ENCODE data around the gene RELN. TPM values are rescaled to one million over a fixed set of nuclear protein-coding genes. Genes with fewer than 3 reads are reported as not detected.

The RELN gene
- total RNA-seq, 2 donors from 2014 or later: 2.6 to 3.0 TPM

DNA sequence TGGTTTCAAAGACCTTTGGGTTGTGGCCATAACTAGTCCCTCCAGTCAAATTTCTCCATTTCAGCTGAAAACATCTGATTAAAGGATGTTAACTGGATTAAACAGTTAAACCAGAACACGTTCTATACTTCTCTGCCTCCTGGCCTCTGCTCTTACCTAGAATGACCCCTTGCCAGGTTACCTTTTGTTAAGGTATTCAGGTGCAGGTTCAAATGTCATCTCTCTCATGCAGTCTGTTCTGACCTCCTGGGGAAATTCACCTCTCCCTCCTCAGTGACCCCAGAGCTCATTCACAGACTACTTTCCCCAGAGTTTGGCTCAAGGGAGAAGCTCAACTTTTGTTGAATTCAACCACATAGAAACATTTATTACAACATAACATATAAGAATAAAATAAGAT is 67.8 kb downstream of the RELN start:
- Histone ChIP-seq H3K27ac (no peak overlapping the region), H3K36me3 (no peaks in the 10 kb centered on the region), H3K4me1 (replicated peaks) (no peaks in the 10 kb centered on the region), H3K9me3 (no peaks in the 10 kb centered on the region), H3K27me3 (replicated peaks; ENCODE audit: insufficient read depth) (no peaks in the 10 kb centered on the region), H3K4me3 (no peak overlapping the region)
- TF ChIP-seq CTCF (IDR thresholded peaks at IDR 0.05) (no peak), POLR2A (IDR thresholded peaks at IDR 0.05) (no peak), POLR2AphosphoS5 (IDR thresholded peaks at IDR 0.05) (no peak)
- DNase-seq (ENCODE audit: low spot score): no peak
- intact Hi-C loops (cut with DNase I): no loop called here
- WGBS: 48% methylated on average over 1 of the region's 1 CpG

DNA sequence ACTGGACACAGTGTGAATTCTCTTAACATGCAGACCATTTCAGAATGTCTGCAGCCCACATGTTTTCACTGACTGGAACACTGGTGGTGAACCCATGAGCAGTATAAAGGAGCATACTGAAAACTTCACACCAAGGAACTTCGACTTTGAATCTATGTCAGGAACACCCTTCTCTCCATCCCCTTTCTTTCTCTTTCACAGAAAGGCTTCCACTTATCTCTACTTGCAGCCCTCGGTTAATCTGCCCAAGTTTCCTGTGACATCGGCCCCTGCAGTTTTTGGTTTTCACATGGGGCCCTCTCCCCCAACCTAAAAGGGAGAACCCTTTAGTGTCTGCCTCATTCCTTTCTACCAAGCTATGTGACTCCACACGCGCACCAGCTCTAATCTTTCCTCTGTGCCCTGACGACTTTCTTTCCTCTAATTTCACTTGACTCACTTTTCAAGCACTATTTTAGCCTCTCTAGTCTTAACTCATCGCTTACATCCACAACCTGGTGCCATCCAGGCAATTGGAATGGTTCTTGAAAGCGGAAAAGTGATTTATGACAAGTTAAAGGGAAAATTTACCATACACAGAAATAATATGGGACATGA is 70.1 kb downstream of the RELN start:
- WGBS: 68% methylated on average over 8 of the region's 8 CpGs
- DNase-seq (ENCODE audit: low spot score): no peak
- H3K27ac ChIP-seq: no peak overlapping the region
- no peaks in the 10 kb centered on the region for H3K4me1 ChIP-seq (replicated peaks)
- no peak for TF ChIP-seq POLR2A (IDR thresholded peaks at IDR 0.05)
- TF ChIP-seq CTCF (IDR thresholded peaks at IDR 0.05): no peak
- no peak for TF ChIP-seq POLR2AphosphoS5 (IDR thresholded peaks at IDR 0.05)
- no peaks in the 10 kb centered on the region for H3K9me3 ChIP-seq
- intact Hi-C loops (cut with DNase I): no loop called here
- no peak overlapping the region for H3K4me3 ChIP-seq
- no peaks in the 10 kb centered on the region for H3K36me3 ChIP-seq
- no peaks in the 10 kb centered on the region for H3K27me3 ChIP-seq (replicated peaks; ENCODE audit: insufficient read depth)

GRCh38 chr7:103918631-103919271 is 70.7 kb downstream of the RELN start:
- Histone ChIP-seq H3K27me3 (replicated peaks; ENCODE audit: insufficient read depth) (no peaks in the 10 kb centered on the region), H3K9me3 (no peaks in the 10 kb centered on the region), H3K4me1 (replicated peaks) (no peaks in the 10 kb centered on the region), H3K36me3 (no peaks in the 10 kb centered on the region), H3K27ac (no peak overlapping the region), H3K4me3 (no peak overlapping the region)
- TF ChIP-seq POLR2A (IDR thresholded peaks at IDR 0.05): no peak
- no peak for TF ChIP-seq POLR2AphosphoS5 (IDR thresholded peaks at IDR 0.05)
- no peak for TF ChIP-seq CTCF (IDR thresholded peaks at IDR 0.05)
- WGBS: 71% methylated on average over 5 of the region's 5 CpGs
- DNase-seq (ENCODE audit: low spot score): no peak
- intact Hi-C loops (cut with DNase I): no loop called here

- intact Hi-C loops (cut with DNase I): no loop called here
- H3K27ac ChIP-seq: no peak overlapping the region
- 57% methylated on average over 1 of the region's 1 CpG for WGBS
These were observed 73.6 kb downstream of the RELN start for GRCh38 chr7:103915680-103916357.

More at GRCh38 chr7:103915680-103916357, 73.6 kb downstream of the RELN start:
- H3K4me1 ChIP-seq (replicated peaks): no peaks in the 10 kb centered on the region
- H3K4me3 ChIP-seq: no peak overlapping the region
- H3K36me3 ChIP-seq: no peaks in the 10 kb centered on the region
- TF ChIP-seq POLR2A (IDR thresholded peaks at IDR 0.05) (no peak), CTCF (IDR thresholded peaks at IDR 0.05) (no peak)
- H3K9me3 ChIP-seq: no peaks in the 10 kb centered on the region
- H3K27me3 ChIP-seq (replicated peaks; ENCODE audit: insufficient read depth): no peaks in the 10 kb centered on the region
- DNase-seq (ENCODE audit: low spot score): no peak
